Stomach smooth muscle (tissue), 2 donors: ENCODE measurements around the gene DLAT.
A peak's percentile ranks its signal among the peaks of the same experiment; 100 is the strongest.
"Not testable (repeated sequence)": the region's sequence is repeated elsewhere in the genome, so short reads cannot be mapped to it uniquely, and the experiment has no call there.

Experiments used
- H3K27ac ChIP-seq: one replicate; pipeline ENCODE4 v1.7.0; 2013; ENCODE audit warnings: mild to moderate bottlenecking, low read length, inconsistent platforms
- H3K27me3 ChIP-seq, 2 donors: one replicate each; pipeline ENCODE4 v1.7.0; 2013; ENCODE audit warnings: low read length in 2 of 2; ENCODE audit not compliant: insufficient read depth in 2 of 2, control insufficient read depth in 1 of 2
- H3K36me3 ChIP-seq, 2 donors: one replicate each; pipeline ENCODE4 v1.7.0; 2013; ENCODE audit warnings: low read length in 2 of 2; ENCODE audit not compliant: control insufficient read depth in 2 of 2, insufficient read depth in 2 of 2
- H3K4me1 ChIP-seq: one replicate; pipeline ENCODE4 v1.7.0; 2013; ENCODE audit warnings: low read length; ENCODE audit not compliant: control insufficient read depth, insufficient read depth
- H3K4me3 ChIP-seq, 2 donors: one replicate each; pipeline ENCODE4 v1.7.0; 2013; ENCODE audit warnings: low read length in 2 of 2
- H3K9ac ChIP-seq, 2 donors: one replicate each; pipeline ENCODE4 v1.7.0; 2013; ENCODE audit warnings: low read length in 2 of 2, mild to moderate bottlenecking in 1 of 2
- H3K9me3 ChIP-seq, 2 donors: one replicate each; pipeline ENCODE4 v1.7.0; 2013; ENCODE audit warnings: low read length in 2 of 2; ENCODE audit not compliant: control insufficient read depth in 2 of 2
- donor health status: healthy.
- donor health status: Pancreatic carcinoma.

Gene DLAT

DNA sequence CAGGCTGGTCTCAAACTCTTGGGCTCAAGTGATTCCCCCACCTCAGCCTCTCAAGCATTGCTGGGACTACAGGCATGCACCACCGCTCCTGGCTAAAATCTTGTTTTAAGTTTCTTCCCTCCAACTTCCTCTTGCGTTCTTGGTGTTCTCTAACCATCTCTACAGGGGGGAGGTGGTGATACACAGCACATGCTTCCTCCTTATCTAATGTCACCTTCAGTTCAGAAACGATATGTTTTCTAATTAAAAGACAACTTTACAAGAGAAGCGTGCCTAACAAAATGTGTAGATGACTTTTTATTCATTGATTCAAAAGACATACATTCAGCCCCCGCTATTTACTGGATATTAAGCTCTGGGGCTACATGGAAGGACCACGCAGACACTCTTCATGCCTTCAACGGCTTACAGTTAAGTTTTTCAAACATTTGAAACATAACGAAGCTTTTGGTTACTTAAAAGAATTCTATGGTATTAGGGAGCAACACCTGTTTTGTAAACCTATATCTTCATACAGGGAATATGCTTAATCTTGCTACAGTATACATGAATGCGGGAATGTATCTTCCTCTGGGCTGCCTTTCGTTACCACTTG lies 933 bp upstream of the DLAT start:
- H3K27me3 ChIP-seq = no peaks in the 10 kb centered on the region

DNA sequence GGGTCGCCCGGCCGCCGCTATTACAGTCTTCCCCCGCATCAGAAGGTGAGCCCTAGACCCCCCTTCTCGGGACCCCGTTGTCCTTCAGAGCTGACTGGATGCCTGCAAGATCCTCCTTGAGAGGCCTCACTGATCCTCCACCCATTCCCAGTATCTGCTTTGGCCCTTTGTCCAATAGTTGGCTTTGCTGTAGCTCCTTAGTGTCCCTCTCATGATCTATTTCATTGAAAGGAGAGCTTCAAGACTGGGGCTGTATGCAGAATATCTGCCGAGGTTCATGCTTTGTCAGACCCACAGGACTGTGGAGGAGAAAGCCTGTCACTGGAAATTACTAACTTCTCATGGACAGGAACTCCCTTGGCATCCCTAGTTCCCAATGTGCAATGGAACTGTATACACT lies 499 bp downstream of the DLAT start:
- peak overlapping the region; percentile 92 for H3K27ac ChIP-seq
- H3K9ac ChIP-seq = peak overlapping the region; percentile 93 to 94
- peaks cover 24 to 27% of the 10 kb centered on the region in 2 donors for H3K36me3 ChIP-seq
- peaks cover 13% of the 10 kb centered on the region for H3K4me1 ChIP-seq
- H3K27me3 ChIP-seq = no peaks in the 10 kb centered on the region
- no peaks in the 10 kb centered on the region for H3K9me3 ChIP-seq
- peak overlapping the region; percentile 95 to 99 for H3K4me3 ChIP-seq

More for the DNA sequence above, 933 bp upstream of the DLAT start:
- peak overlapping the region; percentile 92 for H3K27ac ChIP-seq
- peak overlapping the region; percentile 95 to 99 for H3K4me3 ChIP-seq
- H3K9me3 ChIP-seq = no peaks in the 10 kb centered on the region
- peak overlapping the region; percentile 93 to 94 for H3K9ac ChIP-seq
- H3K4me1 ChIP-seq = peaks cover 13% of the 10 kb centered on the region
- peaks cover 18 to 24% of the 10 kb centered on the region in 2 donors for H3K36me3 ChIP-seq

DNA sequence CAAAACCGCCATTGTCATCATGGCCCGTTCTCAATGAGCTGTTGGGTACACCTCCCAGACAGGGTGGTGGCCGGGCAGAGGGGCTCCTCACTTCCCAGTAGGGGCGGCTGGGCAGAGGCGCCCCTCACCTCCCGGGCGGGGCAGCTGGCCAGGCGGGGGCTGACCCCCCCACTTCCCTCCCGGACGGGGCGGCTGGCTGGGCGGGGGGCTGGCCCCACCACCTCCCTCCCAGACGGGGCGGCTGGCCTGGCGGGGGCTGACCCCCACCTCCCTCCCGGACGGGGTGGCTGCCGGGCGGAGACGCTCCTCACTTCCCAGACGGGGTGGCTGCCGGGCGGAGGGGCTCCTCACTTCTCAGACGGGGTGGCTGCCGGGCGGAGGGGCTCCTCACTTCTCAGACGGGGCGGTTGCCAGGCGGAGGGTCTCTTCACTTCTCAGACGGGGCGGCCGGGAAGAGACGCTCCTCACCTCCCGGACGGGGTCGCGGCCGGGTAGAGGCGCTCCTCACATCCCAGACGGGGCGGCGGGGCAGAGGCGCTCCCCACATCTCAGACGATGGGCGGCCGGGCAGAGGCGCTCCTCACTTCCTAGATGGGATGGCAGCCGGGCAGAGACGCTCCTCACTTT lies 1.7 kb downstream of the DLAT start:
- Histone ChIP-seq H3K36me3 (peaks cover 20 to 22% of the 10 kb centered on the region in 2 donors), H3K4me1 (peaks cover 13% of the 10 kb centered on the region)
- not testable (repeated sequence) for H3K9me3 ChIP-seq, H3K27ac ChIP-seq, H3K27me3 ChIP-seq, H3K9ac ChIP-seq, H3K4me3 ChIP-seq

DNA sequence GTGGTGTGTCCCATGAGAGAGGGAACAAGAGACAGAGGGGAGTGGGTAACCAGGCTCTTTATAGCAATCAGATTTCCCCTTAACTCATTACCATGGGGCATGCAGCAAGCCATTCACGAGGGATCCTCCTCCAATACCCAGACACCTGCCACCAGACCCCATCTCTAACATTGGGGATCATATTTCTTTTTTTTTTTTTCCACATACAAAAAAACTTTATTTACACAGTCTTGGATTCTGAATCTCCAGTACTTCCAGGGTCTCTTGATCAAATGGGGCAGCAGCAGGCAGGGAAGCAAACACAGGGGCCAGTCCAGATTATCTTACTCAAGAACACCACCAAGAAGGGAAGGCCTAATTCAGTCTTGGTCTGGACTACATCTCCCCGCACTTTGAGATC lies 4.3 kb downstream of the DLAT start:
- Histone ChIP-seq H3K9me3 (no peaks in the 10 kb centered on the region), H3K27me3 (no peaks in the 10 kb centered on the region), H3K9ac (no peak overlapping the region), H3K4me1 (peaks cover 11% of the 10 kb centered on the region), H3K27ac (no peak overlapping the region), H3K36me3 (peaks cover 23 to 30% of the 10 kb centered on the region in 2 donors), H3K4me3 (no peak overlapping the region)

DNA sequence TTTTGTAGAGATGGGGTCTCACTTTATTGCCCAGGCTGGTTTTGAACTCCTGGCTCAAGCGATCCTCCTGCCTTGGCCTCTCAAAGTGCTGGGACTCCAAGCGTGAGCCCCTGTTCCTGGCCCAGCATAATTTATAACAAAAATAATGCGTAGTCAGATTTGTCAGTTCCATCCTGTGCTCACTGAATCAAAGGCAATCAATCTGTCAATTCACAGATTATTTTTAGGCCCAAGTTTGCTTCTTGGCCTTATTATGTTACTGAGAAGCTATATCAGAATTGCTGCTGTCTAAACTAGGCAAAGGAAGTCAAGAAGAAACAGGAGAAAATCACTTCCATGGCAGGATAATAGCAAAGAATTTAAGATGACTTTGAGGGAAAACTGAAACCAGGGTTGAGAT lies 8.7 kb downstream of the DLAT start:
- H3K4me3 ChIP-seq = no peak overlapping the region
- peaks cover 34 to 35% of the 10 kb centered on the region in 2 donors for H3K36me3 ChIP-seq
- no peak overlapping the region for H3K27ac ChIP-seq
- no peaks in the 10 kb centered on the region for H3K4me1 ChIP-seq
- no peak overlapping the region for H3K9ac ChIP-seq
- H3K27me3 ChIP-seq = no peaks in the 10 kb centered on the region
- no peaks in the 10 kb centered on the region for H3K9me3 ChIP-seq

DNA sequence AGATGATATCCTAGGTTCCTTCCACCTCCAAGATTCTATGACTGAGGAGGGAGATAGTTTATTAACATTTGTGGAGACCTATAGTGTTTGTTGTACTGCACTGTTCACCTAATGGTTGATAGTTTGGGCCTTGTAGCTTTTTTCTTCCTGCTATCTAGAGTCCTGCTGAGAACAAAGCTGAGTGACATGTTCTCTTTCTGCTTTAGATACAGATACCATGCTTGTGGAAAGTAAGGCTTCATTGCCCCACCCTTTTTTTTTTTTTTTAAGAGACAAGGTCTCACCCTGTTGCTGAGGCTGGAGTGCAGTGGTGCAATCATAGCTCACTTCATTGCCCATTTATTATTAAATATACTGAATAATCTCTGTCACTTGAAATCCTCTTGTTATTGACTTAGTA lies 12.3 kb downstream of the DLAT start:
- H3K4me3 ChIP-seq = no peak overlapping the region
- no peak overlapping the region for H3K27ac ChIP-seq
- no peaks in the 10 kb centered on the region for H3K27me3 ChIP-seq
- no peaks in the 10 kb centered on the region for H3K9me3 ChIP-seq
- H3K9ac ChIP-seq = no peak overlapping the region
- no peaks in the 10 kb centered on the region for H3K4me1 ChIP-seq
- peaks cover 22 to 33% of the 10 kb centered on the region in 2 donors for H3K36me3 ChIP-seq

DNA sequence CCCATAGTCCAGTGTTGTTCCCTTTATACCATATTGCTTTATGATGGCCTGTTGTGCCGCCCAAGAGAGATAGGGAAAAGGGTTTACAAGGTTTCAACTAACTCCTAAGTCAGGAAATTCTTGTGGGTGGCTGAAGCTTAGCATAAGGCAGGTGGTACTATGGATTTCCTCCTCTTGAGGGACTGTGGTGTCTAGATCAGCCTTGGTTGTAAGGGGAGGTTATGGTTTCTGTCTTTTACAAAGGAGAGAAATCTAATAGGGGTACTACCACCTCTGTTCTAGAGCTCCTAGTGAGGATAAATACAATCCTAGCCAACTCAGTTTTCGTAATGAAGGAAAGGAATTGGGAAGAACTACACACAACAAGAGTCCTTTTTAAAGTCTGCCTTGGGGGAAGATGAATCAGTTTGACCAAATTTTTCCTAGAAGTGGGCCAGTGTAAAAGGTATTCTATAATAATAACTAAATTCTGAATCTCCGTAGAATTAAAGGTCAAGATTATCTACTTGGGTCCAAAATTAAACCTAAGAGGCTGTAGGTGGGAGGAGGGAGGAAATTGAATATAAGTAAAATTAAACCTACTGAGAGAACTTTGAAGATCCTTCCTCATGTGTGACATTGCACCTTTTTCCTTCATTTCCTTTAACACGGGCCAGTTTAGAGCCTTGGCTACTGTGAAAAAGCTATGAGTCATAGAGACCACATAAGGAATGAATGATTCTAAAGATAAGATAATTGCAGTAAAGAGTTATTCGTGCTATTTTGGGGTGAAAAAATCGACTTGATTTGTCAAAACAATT lies 17.2 kb downstream of the DLAT start:
- Histone ChIP-seq H3K27me3 (no peaks in the 10 kb centered on the region), H3K27ac (no peak overlapping the region), H3K4me1 (no peaks in the 10 kb centered on the region), H3K36me3 (peaks cover 18 to 34% of the 10 kb centered on the region in 2 donors), H3K9me3 (no peaks in the 10 kb centered on the region), H3K9ac (no peak overlapping the region), H3K4me3 (no peak overlapping the region)

DNA sequence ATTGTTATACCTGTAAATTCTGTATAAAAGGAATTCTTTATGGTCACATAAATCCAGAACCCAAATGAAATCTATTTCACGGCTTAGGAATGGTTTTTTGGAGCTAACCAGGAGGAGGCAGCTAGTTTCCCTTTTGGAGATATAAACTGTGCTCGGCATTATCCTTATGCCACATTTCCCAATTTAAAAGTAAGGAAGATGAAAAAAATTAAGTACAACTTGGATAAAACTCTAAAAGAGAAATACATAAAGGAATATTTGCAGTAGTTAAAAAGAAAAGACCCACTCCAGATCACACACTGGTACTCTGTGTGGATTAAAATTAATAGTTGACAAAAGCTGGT lies 17.7 kb downstream of the DLAT start:
- Histone ChIP-seq H3K36me3 (peaks cover 13 to 29% of the 10 kb centered on the region in 2 donors), H3K4me3 (no peak overlapping the region)

DNA sequence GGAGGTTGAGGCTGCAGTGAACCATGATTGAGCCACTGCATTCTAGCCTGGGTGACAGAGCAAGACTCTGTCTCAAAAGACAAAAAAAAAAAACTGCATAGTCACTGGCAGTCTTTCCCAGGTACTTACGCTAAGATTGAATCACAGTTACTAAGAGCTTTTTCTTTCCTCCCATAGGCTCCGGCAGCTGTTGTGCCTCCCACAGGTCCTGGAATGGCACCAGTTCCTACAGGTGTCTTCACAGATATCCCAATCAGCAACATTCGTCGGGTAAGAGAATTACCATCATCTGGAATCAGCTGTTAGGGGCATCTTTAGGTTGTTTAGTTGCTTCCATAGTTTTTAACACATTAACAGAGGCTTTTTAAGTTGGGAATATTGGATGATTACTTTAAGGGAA lies 19.8 kb downstream of the DLAT start:
- no peak overlapping the region for H3K4me3 ChIP-seq
- H3K9ac ChIP-seq = no peak overlapping the region
- peaks cover 8 to 24% of the 10 kb centered on the region in 2 donors for H3K36me3 ChIP-seq
- H3K4me1 ChIP-seq = no peaks in the 10 kb centered on the region
- H3K27me3 ChIP-seq = no peaks in the 10 kb centered on the region
- H3K27ac ChIP-seq = no peak overlapping the region
- H3K9me3 ChIP-seq = no peaks in the 10 kb centered on the region

More for the DNA sequence above, 17.7 kb downstream of the DLAT start:
- Histone ChIP-seq H3K9ac (no peak overlapping the region), H3K27me3 (no peaks in the 10 kb centered on the region), H3K27ac (no peak overlapping the region), H3K4me1 (no peaks in the 10 kb centered on the region), H3K9me3 (no peaks in the 10 kb centered on the region)

DNA sequence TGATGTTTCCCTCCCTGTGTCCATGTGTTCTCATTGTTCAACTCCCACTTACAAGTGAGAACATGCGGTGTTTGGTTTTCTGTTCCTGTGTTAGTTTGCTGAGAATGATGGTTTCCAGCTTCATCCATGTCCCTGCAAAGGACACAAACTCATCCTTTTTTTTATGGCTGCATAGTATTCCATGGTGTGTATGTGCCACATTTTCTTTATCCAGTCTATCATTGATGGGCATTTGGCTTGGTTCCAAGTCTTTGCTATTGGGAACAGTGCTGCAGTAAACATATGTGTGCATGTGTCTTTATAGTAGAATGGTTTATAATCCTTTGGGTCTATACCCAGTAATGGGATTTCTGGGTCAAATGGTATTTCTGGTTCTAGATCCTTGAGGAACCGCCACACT lies 21.4 kb downstream of the DLAT start:
- not testable (repeated sequence) for H3K9me3 ChIP-seq, H3K27me3 ChIP-seq, H3K4me1 ChIP-seq, H3K9ac ChIP-seq, H3K27ac ChIP-seq, H3K4me3 ChIP-seq
- peaks cover 10 to 23% of the 10 kb centered on the region in 2 donors for H3K36me3 ChIP-seq

DNA sequence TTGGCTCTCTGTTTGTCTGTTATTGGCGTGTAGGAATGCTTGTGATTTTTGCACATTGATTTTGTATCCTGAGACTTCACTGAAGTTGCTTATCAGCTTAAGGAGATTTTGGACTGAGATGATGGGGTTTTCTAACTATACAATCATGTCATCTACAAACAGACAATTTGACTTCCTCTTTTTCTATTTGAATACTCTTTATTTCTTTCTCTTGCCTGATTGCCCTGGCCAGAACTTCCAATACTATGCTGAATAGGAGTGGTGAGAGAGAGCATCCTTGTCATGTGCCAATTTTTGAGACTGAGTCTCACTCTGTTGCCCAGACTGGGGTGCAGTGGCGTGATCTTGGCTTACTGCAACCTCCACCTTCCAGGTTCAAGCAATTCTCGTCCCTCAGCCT lies 23.0 kb downstream of the DLAT start:
- H3K4me3 ChIP-seq, H3K27me3 ChIP-seq, H3K4me1 ChIP-seq, H3K9me3 ChIP-seq, H3K27ac ChIP-seq, H3K9ac ChIP-seq: not testable (repeated sequence)
- peaks cover 22 to 29% of the 10 kb centered on the region in 2 donors for H3K36me3 ChIP-seq
